K562 (cell line): ENCODE data around the gene LIX1. TPM values are rescaled to one million over a fixed set of nuclear protein-coding genes. Genes with fewer than 3 reads are reported as not detected.

Experiments
- ATAC-seq: fragments of 200-7000 bp; cut with Tn5 transposase; 3 replicates; pipeline ENCODE4 v1.9.1; 2020; ENCODE audit warnings: moderate library complexity
- BruUV-seq: library from RNA; stranded (reverse); fragments of 400-500 nt; replicated peaks from 2 replicates; lab custom pipeline; 2021; lab: Mats Ljungman, UMichigan
- CTCF ChIA-PET: fragments of 300-600 bp; formaldehyde crosslinking; extraction: SDS; loops from one replicate; lab custom pipeline; 2021; ENCODE audit warnings: low intra/inter-chr PET ratio; lab: Yijun Ruan, JAX
- POLR2A ChIA-PET: fragments of 300-600, 350-650 bp; sonication (Branson Sonifier 250); formaldehyde crosslinking; extraction: SDS; loops from one replicate; lab custom pipeline; 2021; ENCODE audit warnings: antibody characterized with exemption, inconsistent platforms; lab: Yijun Ruan, JAX
- DNase-seq, 4 experiments: peaks; one replicate each; pipeline versions ENCODE4 v3.0.0 to v3.0.0-alpha.2; 2011 to 2018; ENCODE audit warnings: low spot score in 3 of 4, mixed read lengths in 3 of 4; ENCODE audit errors: extremely low read depth in 1 of 4
- FAIRE-seq: peaks from 2 replicates; lab custom pipeline; 2011; peaks lifted over from hg19 to GRCh38; lab: Jason Lieb, UNC
- H2AFZ ChIP-seq: 2 replicates; pipeline ENCODE4 v1.6.0; 2011; ENCODE audit warnings: low read depth, low read length, control low read depth, inconsistent platforms
- H3K27ac ChIP-seq: fragments of 200-600 bp; 3 replicates; pipeline ENCODE4 v1.8.0; 2011; ENCODE audit warnings: low read depth, mild to moderate bottlenecking, control low read depth, inconsistent platforms, low read length, moderate library complexity, mixed read lengths; ENCODE audit errors: extremely low read depth
- H3K27me3 ChIP-seq, 2 experiments: fragments of 300-600 bp in 1 of 2; 2 replicates in 1 of 2; 3 replicates in 1 of 2; pipeline versions ENCODE4 v1.6.0 to v1.8.0; 2011; ENCODE audit warnings: inconsistent platforms in 2 of 2, low read length in 2 of 2, mild to moderate bottlenecking in 1 of 2, mixed read lengths in 1 of 2, moderate library complexity in 1 of 2; ENCODE audit not compliant: control insufficient read depth in 2 of 2, insufficient read depth in 2 of 2
- H3K36me3 ChIP-seq: fragments of 300-600 bp; 3 replicates; pipeline ENCODE4 v1.8.0; 2011; ENCODE audit warnings: mild to moderate bottlenecking, low read length, inconsistent platforms; ENCODE audit not compliant: control insufficient read depth, insufficient read depth
- H3K4me1 ChIP-seq, 2 experiments: fragments of 200-600 bp in 1 of 2; replicated peaks in 1 of 2; 2 replicates in 1 of 2; 3 replicates in 1 of 2; pipeline versions ENCODE4 v1.5.1 to v1.8.0; 2011; ENCODE audit warnings: inconsistent platforms in 2 of 2, low read length in 2 of 2, mild to moderate bottlenecking in 1 of 2, mixed read lengths in 1 of 2, moderate library complexity in 1 of 2; ENCODE audit not compliant: control insufficient read depth in 2 of 2, insufficient read depth in 2 of 2
- H3K4me2 ChIP-seq: 2 replicates; pipeline ENCODE4 v1.6.1; 2011; ENCODE audit warnings: low read length, control low read depth, inconsistent platforms, mixed read lengths; ENCODE audit not compliant: insufficient read depth
- H3K4me3 ChIP-seq: fragments of 200-600 bp; sonication (generic), shearing (Covaris generic); 2 replicates; pipeline ENCODE4 v1.5.1; 2016; ENCODE audit warnings: control low read depth, inconsistent platforms
- H3K79me2 ChIP-seq: fragments of 200-600 bp; 3 replicates; pipeline ENCODE4 v1.8.0; 2011; ENCODE audit warnings: low read length, inconsistent platforms; ENCODE audit not compliant: control insufficient read depth, insufficient read depth
- H3K9ac ChIP-seq, 2 experiments: 2 replicates each; pipeline versions ENCODE4 v1.6.0 to v1.6.1; 2011; ENCODE audit warnings: low read depth in 2 of 2, low read length in 2 of 2, control low read depth in 1 of 2, inconsistent platforms in 1 of 2, mild to moderate bottlenecking in 1 of 2, mixed read lengths in 1 of 2; ENCODE audit not compliant: insufficient read depth in 1 of 2
- H3K9me1 ChIP-seq: one replicate; pipeline ENCODE4 v1.6.0; 2011; ENCODE audit warnings: inconsistent platforms, mild to moderate bottlenecking, low read length, moderate library complexity; ENCODE audit not compliant: control insufficient read depth, insufficient read depth
- H3K9me3 ChIP-seq: replicated peaks from 2 replicates; pipeline ENCODE4 v1.5.1; 2011; ENCODE audit warnings: low read depth, low read length, inconsistent platforms; ENCODE audit not compliant: control insufficient read depth, insufficient read depth
- H4K20me1 ChIP-seq: replicated peaks from 2 replicates; pipeline ENCODE4 v1.6.1; 2011; ENCODE audit warnings: low read length, inconsistent platforms, mixed read lengths; ENCODE audit not compliant: control insufficient read depth, insufficient read depth
- ADNP ChIP-seq: fragments of 200-800 bp; sonication (Bioruptor generic); IDR thresholded peaks from 2 replicates; pipeline ENCODE4 v1.6.1; 2016; ENCODE audit warnings: missing genetic modification characterization, missing compliant biosample characterization
- HNRNPUL1 ChIP-seq: fragments of 200-400 bp; formaldehyde crosslinking; IDR thresholded peaks from 2 replicates; pipeline ENCODE4 v1.6.1; 2017; ENCODE audit warnings: low read length
- IRF2 ChIP-seq: sonication (generic); formaldehyde crosslinking; IDR thresholded peaks from 2 replicates; pipeline ENCODE4 v1.8.1; 2022; ENCODE audit warnings: mild to moderate bottlenecking, missing genetic modification reagents
- KDM5B ChIP-seq: fragments of 200-600 bp; sonication (generic); IDR thresholded peaks from 2 replicates; pipeline ENCODE4 v1.6.1; 2012; ENCODE audit warnings: low read depth, mild to moderate bottlenecking, moderate library complexity, low read length, control low read depth, inconsistent platforms; ENCODE audit not compliant: insufficient replicate concordance
- NR2C2 ChIP-seq, 2 experiments: fragments of 200-800 bp in 1 of 2; sonication (Bioruptor generic) in 1 of 2; sonication (generic) in 1 of 2; formaldehyde crosslinking in 1 of 2; IDR thresholded peaks; 2 replicates each; pipeline versions ENCODE4 v1.6.1 to v1.8.0; 2016 to 2022; ENCODE audit warnings: mild to moderate bottlenecking in 1 of 2, missing compliant biosample characterization in 1 of 2, missing genetic modification characterization in 1 of 2, missing genetic modification reagents in 1 of 2
- PCBP1 ChIP-seq: fragments of 200-400 bp; formaldehyde crosslinking; IDR thresholded peaks from 2 replicates; pipeline ENCODE4 v1.6.1; 2018; ENCODE audit warnings: mild to moderate bottlenecking, low read depth, low read length; ENCODE audit not compliant: poor library complexity, severe bottlenecking
- POLR2AphosphoS2 ChIP-seq: IDR thresholded peaks from 2 replicates; pipeline ENCODE4 v1.6.1; 2012; ENCODE audit warnings: low read length, improper control_type of control experiment
- POLR2AphosphoS5 ChIP-seq: IDR thresholded peaks from 2 replicates; pipeline ENCODE4 v1.6.1; 2011; ENCODE audit warnings: mild to moderate bottlenecking, low read depth, low read length, moderate library complexity; ENCODE audit not compliant: control insufficient read depth, insufficient read depth
- POLR3G ChIP-seq: IDR thresholded peaks from 2 replicates; pipeline ENCODE4 v1.6.1; 2011; ENCODE audit not compliant: insufficient read length, insufficient replicate concordance; ENCODE audit errors: extremely low read depth
- SMAD2 ChIP-seq: fragments of 150-350 bp; IDR thresholded peaks from 2 replicates; pipeline ENCODE4 v1.6.1; 2014; ENCODE audit warnings: low read depth, mild to moderate bottlenecking, low read length
- SMARCA5 ChIP-seq: fragments of 450-650 bp; IDR thresholded peaks from 2 replicates; pipeline ENCODE4 v1.6.1; 2016
- SRSF1 ChIP-seq: fragments of 200-400 bp; formaldehyde crosslinking; IDR thresholded peaks from 2 replicates; pipeline ENCODE4 v1.6.1; 2017; ENCODE audit warnings: mild to moderate bottlenecking, low read depth, low read length, moderate library complexity
- TCF7 ChIP-seq: sonication (generic); IDR thresholded peaks from 2 replicates; pipeline ENCODE4 v1.6.1; 2016; ENCODE audit warnings: antibody characterized with exemption, borderline replicate concordance
- TRIM24 ChIP-seq, 2 experiments: fragments of 450-650 bp; IDR thresholded peaks; 2 replicates each; pipeline ENCODE4 v1.6.1; 2016
- TSHZ1 ChIP-seq: fragments of 250-450 bp; sonication (Bioruptor Pico); IDR thresholded peaks from 2 replicates; pipeline ENCODE4 v1.4.0; 2020; ENCODE audit warnings: mild to moderate bottlenecking, moderate library complexity
- ZNF12 ChIP-seq: sonication (generic); formaldehyde crosslinking; IDR thresholded peaks from 2 replicates; pipeline ENCODE4 v1.4.0; 2020; ENCODE audit warnings: mild to moderate bottlenecking, missing genetic modification reagents
- WGBS: fragments of 100-300 bp; shearing (Covaris generic); methylation state at CpG from one replicate; pipeline ENCODE4 v1.1.6; 2016; ENCODE audit warnings: low coverage, mixed read lengths; ENCODE audit not compliant: insufficient coverage; ENCODE audit errors: missing lambda C conversion rate; 5-methylcytosine and 5-hydroxymethylcytosine counted together
- in situ Hi-C: fragments of 300-500 bp; cut with MboI; formaldehyde crosslinking; loops from 4 replicates; pipeline ENCODE4 v1.15.0; 2018; ENCODE audit warnings: inconsistent platforms, mixed read lengths
- intact Hi-C: fragments of 100-400 bp; cut with micrococcal nuclease; formaldehyde crosslinking; loops from 2 replicates; pipeline ENCODE4 v1.14.2; 2022
- polyA plus RNA-seq, 8 experiments: library from polyadenylated mRNA; depleted of rRNA in 4 of 8; stranded (reverse) in 5 of 8; unstranded in 3 of 8; fragments of >200 nt; fragmentation: Nextera tagmentation in 2 of 8; fragmentation: Illumina TruSeq in 1 of 8; extraction: Ambion mirVana in 2 of 8; extraction: Trizol in 1 of 8; gene quantifications; 2 replicates each; pipeline versions ENCODE4 v1.2.1 to v1.2.3, GENCODE V29; 2011 to 2014; ENCODE audit warnings: inconsistent platforms in 1 of 8, missing spikeins in 1 of 8
- total RNA-seq, 7 experiments: library from RNA; depleted of rRNA in 6 of 7; stranded (reverse); fragments of >200 nt in 6 of 7; fragmentation: Illumina TruSeq in 2 of 7; extraction: Trizol in 2 of 7; gene quantifications; 2 replicates each; pipeline versions ENCODE4 v1.2.1 to v1.2.3, GENCODE V29; 2011 to 2021; ENCODE audit warnings: low replicate concordance in 1 of 7

The LIX1 gene
- total and polyA plus RNA-seq, 9 of the 15 experiments (the other 6 are each of a cell fraction or from before 2014, with no cell fraction given) = 0.01 to 0.18 TPM; not detected in 7

DNA sequence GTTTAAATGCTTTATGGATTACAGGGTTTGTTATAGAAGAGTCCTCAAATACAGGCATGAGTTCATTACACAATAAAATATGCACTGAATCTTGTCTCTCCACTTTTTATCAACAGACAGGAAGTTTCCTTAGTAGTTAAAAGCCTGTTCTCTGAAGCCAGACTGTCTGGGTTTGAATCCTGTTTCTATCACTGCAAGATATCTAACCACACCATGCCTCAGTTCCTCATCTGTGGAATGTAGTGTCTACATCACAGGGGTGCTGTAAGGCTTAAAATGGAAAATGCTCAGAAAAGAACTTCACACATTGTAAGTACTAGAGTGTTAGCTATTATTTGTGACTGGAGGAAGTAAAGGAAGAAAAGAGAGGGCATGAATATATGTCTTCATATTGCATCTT lies 9.3 kb downstream of the LIX1 start (continued):
- TF ChIP-seq TSHZ1 (CRISPR knock-in tag) = no peak
- no peak for TF ChIP-seq TCF7
- TF ChIP-seq HNRNPUL1 = no peak
- no peak for TF ChIP-seq POLR2AphosphoS2
- no peak for TF ChIP-seq ADNP

- Histone ChIP-seq H3K4me1 (peaks cover 0 to 12% of the 10 kb centered on the region in 2 experiments; a peak in 2 of 5 replicates), H3K4me3 (no peak overlapping the region), H4K20me1 (no peaks in the 10 kb centered on the region), H3K27me3 (no peaks in the 10 kb centered on the region), H3K9ac (no peak overlapping the region), H3K9me3 (no peaks in the 10 kb centered on the region), H3K9me1 (no peaks in the 10 kb centered on the region), H3K4me2 (no peak overlapping the region), H3K27ac (no peak overlapping the region), H3K36me3 (no peaks in the 10 kb centered on the region), H3K79me2 (no peaks in the 10 kb centered on the region), H2AFZ (no peak overlapping the region)
- ChIA-PET CTCF (no interaction called here), POLR2A (no interaction called here)
- in situ Hi-C loops (no loop called here), intact Hi-C loops (no loop called here)
- TF ChIP-seq POLR3G (no peak), NR2C2 (CRISPR knock-in tag; IDR thresholded peaks at IDR 0.05) (no peak), NR2C2 (tag; IDR thresholded peaks at IDR 0.05) (no peak), IRF2 (CRISPR knock-in tag) (no peak), POLR2AphosphoS5 (no peak), KDM5B (no peak), TRIM24 (IDR thresholded peaks at IDR 0.05) (no peak), ZNF12 (no peak), SMAD2 (no peak), PCBP1 (no peak), SRSF1 (no peak), SMARCA5 (no peak)
- DNase-seq = no peak
- ATAC-seq = no peak
- BruUV-seq = no TSS peak
- 44% methylated on average over 4 of the region's 5 CpGs for WGBS
- FAIRE-seq = no peak
These were observed 10.5 kb downstream of the LIX1 start for GRCh38 chr5:97131921-97132320.
